Left forelimb (tissue), 1 donor: ENCODE data around the gene ZC3H4.
"Not testable (repeated sequence)": the region's sequence is repeated elsewhere in the genome, so short reads cannot be mapped to it uniquely, and the experiment has no call there.

Source experiments
- DNase-seq: peaks from one replicate; pipeline ENCODE4 v3.0.0-alpha.2; 2018; ENCODE audit warnings: low spot score

The ZC3H4 gene

DNA sequence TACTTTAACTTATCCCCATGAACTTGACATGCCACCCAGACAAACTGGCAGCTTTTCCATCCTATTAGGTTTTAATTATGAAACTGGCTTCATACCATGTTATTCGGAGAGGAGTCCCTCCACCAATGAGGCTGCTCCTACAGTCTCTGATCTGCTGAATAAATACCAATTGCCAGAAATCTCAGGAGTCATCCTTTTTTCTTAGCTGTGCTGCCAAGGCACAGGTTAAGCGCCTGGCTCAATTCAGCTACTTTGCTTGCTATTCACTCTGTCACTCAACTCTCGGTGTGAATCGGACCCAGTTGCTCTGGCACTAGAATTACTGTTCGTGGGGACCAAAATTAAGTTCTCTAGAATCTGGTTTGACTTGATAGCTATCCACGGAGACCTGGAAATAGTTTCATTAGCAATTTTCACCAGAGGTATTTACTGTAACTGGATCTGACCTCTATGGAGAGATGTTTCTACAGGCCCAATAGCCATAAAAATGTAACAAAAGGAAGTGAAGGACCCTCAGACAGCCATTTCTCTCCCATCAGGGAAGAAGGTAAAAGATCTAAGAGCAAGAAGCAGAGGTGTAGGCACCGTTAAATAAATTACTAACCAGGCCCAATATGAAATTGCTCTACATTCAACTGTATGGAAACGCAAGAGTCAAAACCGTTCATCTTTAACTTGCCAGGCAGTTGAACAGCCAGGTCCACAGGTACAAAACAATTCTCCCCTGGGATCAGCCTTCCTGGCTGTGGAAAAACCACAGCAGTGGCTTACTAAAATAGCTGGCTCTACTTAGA, 5.4 kb downstream of the ZC3H4 start:
- DNase-seq, result no peak

DNA sequence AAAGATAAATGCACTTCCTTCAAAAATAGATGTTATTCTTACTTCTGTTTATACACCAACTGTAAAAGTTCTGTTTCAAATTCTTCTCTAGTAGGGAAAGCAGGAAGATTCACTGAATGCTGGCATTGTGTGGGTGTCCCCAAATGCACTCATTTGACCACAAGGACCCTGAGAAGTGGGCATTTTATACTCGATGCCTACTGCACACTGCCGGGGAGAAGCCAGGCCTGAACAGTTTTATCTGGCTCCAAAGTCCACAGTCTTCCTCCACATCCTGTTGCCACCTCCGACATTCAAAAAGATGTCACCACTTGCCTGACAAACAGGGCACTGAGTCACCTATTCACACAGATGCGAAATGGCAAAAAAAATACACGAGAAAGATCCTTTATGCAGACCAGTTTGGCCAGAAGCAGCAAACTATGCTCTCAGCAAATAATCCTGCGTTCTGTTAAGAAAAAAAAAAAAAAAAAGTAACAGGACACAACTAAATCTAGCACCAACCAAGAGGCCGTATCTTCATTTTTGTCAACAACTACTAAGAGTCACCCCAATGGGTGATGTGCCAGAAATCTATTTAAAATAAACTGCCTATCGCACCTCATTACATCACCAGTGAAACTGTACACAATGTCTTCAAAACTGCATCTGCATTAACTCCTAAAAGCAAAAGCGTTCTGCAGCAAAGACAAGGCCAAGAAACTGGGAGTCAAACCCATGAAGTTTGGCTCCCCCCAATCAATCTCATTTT, 6.2 kb downstream of the ZC3H4 start:
- no peak for DNase-seq

DNA sequence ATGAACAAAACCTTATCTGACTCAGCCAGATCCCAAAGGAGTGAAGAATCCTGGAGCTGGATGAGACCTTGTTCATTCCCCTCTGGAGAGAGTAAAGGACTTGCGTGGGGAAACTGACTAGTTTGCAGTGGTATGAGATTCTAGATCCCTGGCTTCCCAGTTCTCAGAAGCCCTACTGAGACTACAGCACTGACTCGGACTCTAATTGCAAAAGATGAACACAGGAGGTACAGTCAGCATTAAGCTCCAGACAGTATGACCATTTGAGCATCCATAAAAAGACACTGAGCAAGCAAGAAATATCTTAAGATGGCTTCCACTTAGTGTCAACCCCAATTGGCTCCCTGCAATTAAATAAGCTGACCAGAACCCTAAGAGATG, 6.8 kb downstream of the ZC3H4 start:
- DNase-seq, result no peak

- DNase-seq, result no peak
Measured at GRCh38 chr19:47105874-47106273, 7.7 kb downstream of the ZC3H4 start.

- DNase-seq, result no peak
Measured at GRCh38 chr19:47104680-47105079, 8.9 kb downstream of the ZC3H4 start.

GRCh38 chr19:47102346-47103060, 11.1 kb downstream of the ZC3H4 start:
- DNase-seq, result no peak

- DNase-seq, result not testable (repeated sequence)
Measured at GRCh38 chr19:47101116-47101515, 12.5 kb downstream of the ZC3H4 start.

- DNase-seq, result no peak
Measured at GRCh38 chr19:47100290-47100689, 13.3 kb downstream of the ZC3H4 start.

GRCh38 chr19:47099576-47100050, 14.0 kb downstream of the ZC3H4 start:
- no peak for DNase-seq

DNA sequence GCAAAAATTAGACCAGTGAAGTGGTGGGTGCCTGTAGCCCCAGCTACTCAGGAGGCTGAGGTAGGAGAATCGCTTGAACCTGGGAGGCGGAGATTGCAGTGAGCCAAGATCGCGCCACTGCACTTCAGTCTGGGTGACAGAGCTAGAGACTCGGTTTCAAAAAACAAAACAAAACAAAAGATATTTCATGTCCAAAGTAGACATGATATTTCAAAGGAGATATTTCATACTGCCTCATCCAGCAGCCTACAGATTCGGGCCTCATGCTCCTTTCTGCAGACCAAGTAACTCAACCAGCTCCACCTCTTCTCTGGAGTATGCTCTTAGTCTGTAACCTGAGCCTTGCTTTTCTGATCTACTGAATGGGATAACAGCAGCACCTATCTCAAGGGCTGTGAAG, 15.0 kb downstream of the ZC3H4 start:
- no peak for DNase-seq

DNA sequence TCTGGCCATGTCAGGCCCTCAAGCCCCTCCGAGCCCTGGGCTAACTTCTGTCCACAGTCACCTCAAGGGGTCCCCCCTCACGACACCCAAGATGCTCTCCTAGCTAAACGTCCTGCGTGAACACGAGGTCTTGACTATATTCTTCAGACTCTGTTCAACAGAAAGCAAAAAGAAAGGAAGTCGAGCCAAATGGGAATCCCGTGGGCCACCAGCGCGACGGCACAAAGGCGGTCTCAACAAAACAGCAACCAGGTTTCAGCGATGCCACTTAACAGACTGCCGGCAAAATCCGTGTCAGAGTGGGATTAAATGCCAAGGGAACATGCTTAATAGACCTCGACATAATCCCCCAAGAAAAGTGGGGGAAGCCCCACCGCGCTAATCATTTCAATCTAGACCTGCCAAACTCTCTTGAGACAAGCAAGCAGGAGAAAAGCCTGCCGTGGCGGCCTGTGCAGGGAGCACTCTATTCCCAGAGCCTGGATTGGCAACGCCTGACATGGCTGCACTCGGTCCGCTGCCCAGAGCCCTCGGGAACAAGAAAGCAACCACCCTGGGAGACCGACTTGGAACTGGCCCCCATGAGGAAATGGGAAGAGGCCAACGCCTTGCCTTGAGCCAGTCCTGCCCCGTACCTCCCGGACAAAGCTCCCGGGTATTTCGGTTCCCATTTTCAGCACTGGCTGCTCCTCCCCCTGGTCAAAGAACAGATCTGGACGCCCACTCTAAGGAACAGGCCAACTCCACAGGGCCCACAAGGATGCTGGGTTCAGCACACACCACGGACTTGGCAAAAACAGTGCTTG, 16.0 kb downstream of the ZC3H4 start:
- DNase-seq, result no peak

- DNase-seq, result no peak
Measured at GRCh38 chr19:47096721-47097120, 16.9 kb downstream of the ZC3H4 start.

- no peak for DNase-seq
Measured at GRCh38 chr19:47096100-47096704, 17.4 kb downstream of the ZC3H4 start.

DNA sequence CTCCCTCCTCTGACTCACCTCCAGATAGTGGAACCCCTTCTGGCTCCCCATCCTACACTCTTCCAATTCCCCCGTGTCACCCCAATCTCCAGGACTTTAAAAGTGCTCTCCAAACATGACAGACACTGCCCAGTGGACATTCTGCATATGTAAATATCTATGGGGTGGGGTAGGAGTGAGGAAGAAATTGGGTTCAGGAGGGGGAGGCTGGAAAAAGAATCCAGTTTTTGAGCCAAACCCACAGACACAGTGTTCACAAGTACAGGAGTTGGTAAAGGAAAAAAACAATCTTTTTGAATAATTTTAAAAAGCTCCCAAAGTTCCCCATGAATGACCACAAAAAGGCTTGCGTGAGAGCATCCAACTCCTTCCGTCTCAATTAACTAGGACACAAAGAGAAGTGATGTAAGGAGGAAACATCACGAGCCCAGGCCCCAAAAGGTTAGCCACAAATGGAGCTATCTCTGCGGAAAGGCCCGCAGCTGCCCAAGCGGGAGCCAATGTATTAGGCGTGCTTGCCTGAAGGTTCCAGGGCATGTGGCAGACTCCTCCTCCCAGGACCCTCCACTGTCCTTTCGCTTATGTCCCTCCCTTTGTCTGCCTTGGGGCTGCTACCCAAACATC, 18.0 kb downstream of the ZC3H4 start:
- DNase-seq, result no peak

- DNase-seq, result no peak
Measured at GRCh38 chr19:47094557-47095475, 18.8 kb downstream of the ZC3H4 start.

DNA sequence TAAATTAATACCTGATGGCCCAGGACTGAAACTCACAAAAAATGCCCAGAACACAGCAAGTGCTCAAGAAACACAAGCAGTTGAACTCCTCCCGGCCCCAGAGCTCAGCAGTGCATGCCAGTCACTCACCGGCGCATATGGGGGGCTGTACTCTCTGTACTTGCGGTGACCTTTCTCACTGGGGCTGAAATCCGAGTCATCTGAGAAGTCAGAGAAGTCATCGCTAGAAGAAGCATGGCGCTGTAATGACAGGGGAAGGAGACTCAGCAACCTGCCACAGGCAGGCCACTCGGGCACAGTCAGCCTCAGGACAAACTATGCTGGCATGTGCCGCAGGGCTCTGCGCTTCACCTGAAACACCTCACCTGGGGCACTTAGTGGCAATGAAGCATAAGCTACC, 19.7 kb downstream of the ZC3H4 start:
- no peak for DNase-seq

DNA sequence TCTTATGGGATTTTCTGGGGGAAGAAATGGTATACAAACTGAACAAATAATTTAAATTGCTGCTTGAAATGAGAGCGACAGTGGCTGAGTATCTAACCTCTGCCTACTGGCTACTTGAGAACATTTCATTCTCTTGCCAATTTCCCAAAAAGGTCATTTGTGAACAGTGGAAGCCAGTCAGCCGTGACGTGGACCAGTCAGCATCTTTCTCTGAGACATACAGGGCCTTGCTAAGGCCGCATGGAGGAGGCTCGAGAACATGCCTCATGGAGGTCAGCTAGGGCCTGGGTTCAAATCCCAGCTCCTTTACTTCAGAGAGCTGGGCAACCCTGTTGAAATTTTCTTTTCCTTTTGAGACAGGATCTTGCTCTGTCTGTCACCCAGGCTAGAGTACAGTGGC, 20.3 kb downstream of the ZC3H4 start:
- no peak for DNase-seq

DNA sequence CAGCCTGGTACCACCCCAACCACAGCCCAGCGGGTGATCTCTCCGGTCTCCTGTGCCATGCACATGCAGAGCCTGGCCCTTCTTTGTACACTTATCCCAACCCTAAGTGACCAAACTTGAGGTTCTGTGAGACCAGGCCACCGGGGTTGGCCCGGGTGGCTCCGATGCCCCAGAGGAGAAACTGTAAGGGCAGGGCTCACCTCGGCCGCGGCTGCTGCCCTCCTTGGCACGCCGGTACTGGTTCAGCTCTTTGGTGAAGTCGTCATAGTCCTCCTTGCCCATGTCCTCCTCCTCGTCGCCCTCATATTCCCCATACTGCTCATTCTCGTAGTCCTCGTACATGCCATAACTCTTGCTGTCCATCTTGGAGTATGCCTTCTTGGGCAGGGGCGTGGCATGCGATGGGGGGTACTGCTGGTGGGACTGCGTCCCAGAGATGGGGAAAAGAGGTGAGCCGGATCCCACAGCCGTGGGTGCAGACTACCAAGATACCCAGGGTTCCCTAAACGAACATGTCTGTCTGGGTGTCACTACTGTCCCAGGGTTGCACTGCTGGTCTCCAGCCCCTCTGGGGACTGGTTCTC, 23.7 kb downstream of the ZC3H4 start:
- no peak for DNase-seq

DNA sequence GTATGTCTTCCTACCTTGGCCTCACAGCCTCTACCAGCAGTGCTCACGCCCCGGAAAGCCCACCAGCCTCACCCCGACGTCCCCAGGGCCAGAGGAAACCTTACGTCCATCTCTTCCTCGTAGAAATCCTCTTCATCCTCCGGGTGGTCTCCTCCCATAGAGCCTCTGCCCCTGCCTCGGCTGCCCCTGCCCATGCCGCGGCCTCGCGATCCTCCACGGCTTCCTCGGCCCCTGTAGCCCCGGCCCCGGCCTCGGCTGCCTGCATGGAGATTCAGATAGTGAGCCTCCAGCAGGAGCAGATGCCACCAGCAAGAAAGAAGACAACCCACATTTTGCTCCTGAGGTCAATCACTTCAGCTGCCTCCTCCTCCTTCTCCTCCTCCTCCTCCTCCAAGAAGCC, 27.3 kb downstream of the ZC3H4 start:
- no peak for DNase-seq
